Medulla oblongata (tissue), 1 donor: ENCODE results near the gene AMOT.

Experiments used
- DNase-seq: peaks from one replicate; pipeline ENCODE4 v3.0.0-alpha.2; 2015; ENCODE audit errors: extremely low spot score

Gene AMOT

GRCh38 chrX:112738347-112739033 lies 102.1 kb downstream of the AMOT start:
- DNase-seq: no peak

- no peak for DNase-seq
Observed at GRCh38 chrX:112736310-112736709, 104.3 kb downstream of the AMOT start.

GRCh38 chrX:112735147-112735546 lies 105.5 kb downstream of the AMOT start:
- DNase-seq: no peak

- peak; percentile 30 for DNase-seq
Observed at GRCh38 chrX:112734290-112734689, 106.3 kb downstream of the AMOT start.

- DNase-seq: no peak
Observed at GRCh38 chrX:112731793-112732192, 108.8 kb downstream of the AMOT start.
